Measurements from ENCODE around the gene MOBP. TPM values are rescaled to one million over a fixed set of nuclear protein-coding genes. Genes with fewer than 3 reads are reported as not detected.

Gene MOBP
- total and polyA plus RNA-seq, 4 donors: not detected

GRCh38 chr3:39541917-39542329 lies 74.4 kb downstream of the MOBP start:
- Histone ChIP-seq H3K9ac (ENCODE audit: low read depth in 1 of 2, low read length in 2 of 2) (no peak overlapping the region), H3K27me3 (ENCODE audit: control insufficient read depth in 4 of 4, insufficient read depth in 4 of 4, low read length in 3 of 4) (no peaks in the 10 kb centered on the region), H3K36me3 (ENCODE audit: control insufficient read depth in 4 of 4, insufficient read depth in 3 of 4, low read depth in 1 of 4, low read length in 3 of 4) (no peaks in the 10 kb centered on the region), H3K4me1 (ENCODE audit: control insufficient read depth in 4 of 4, insufficient read depth in 4 of 4, low read length in 3 of 4) (no peaks in the 10 kb centered on the region), H3K27ac (ENCODE audit: low read depth in 1 of 2, low read length in 2 of 2) (no peak overlapping the region), H3K4me3 (ENCODE audit: low read depth in 1 of 3, low read length in 3 of 3) (peak overlapping the region in 1 of 3 donors; percentile 33), H3K9me3 (ENCODE audit: control insufficient read depth in 4 of 4, low read length in 3 of 4) (no peaks in the 10 kb centered on the region)
- TF ChIP-seq NR2F2 (IDR thresholded peaks at IDR 0.05) (no peak), REST (IDR thresholded peaks at IDR 0.05) (no peak), TAF1 (conservative IDR thresholded peaks at IDR 0.05) (no peak), HNF4G (IDR thresholded peaks at IDR 0.05) (no peak), RAD21 (IDR thresholded peaks at IDR 0.05) (peak; percentile 67 to 70), FOXA2 (IDR thresholded peaks at IDR 0.05) (no peak), CTCF (IDR thresholded peaks at IDR 0.05; ENCODE audit: low read depth, low read length, missing input control) (peak; percentile 43), YY1 (IDR thresholded peaks at IDR 0.05) (no peak), GABPA (IDR thresholded peaks at IDR 0.05 in 1 of 2, conservative IDR thresholded peaks at IDR 0.05 in 1 of 2) (no peak), MAX (IDR thresholded peaks at IDR 0.05) (no peak), EGR1 (IDR thresholded peaks at IDR 0.05; ENCODE audit: low read depth in 2 of 2) (no peak)
- WGBS: 17% methylated on average over 5 of the region's 5 CpGs
- DNase-seq (ENCODE audit: low spot score): no peak

GRCh38 chr3:39542588-39542988 lies 75.1 kb downstream of the MOBP start:
- H3K27ac ChIP-seq (ENCODE audit: low read depth in 1 of 2, low read length in 2 of 2): no peak overlapping the region
- no peaks in the 10 kb centered on the region for H3K36me3 ChIP-seq (ENCODE audit: control insufficient read depth in 4 of 4, insufficient read depth in 3 of 4, low read depth in 1 of 4, low read length in 3 of 4)
- H3K27me3 ChIP-seq (ENCODE audit: control insufficient read depth in 4 of 4, insufficient read depth in 4 of 4, low read length in 3 of 4): no peaks in the 10 kb centered on the region
- 88% methylated on average over 5 of the region's 5 CpGs for WGBS
- H3K4me1 ChIP-seq (ENCODE audit: control insufficient read depth in 4 of 4, insufficient read depth in 4 of 4, low read length in 3 of 4): no peaks in the 10 kb centered on the region
- H3K9ac ChIP-seq (ENCODE audit: low read depth in 1 of 2, low read length in 2 of 2): no peak overlapping the region
- no peaks in the 10 kb centered on the region for H3K9me3 ChIP-seq (ENCODE audit: control insufficient read depth in 4 of 4, low read length in 3 of 4)
- no peak overlapping the region for H3K4me3 ChIP-seq (ENCODE audit: low read depth in 1 of 3, low read length in 3 of 3)
- no peak for DNase-seq (ENCODE audit: low spot score)
- no peak for TF ChIP-seq SP1 (IDR thresholded peaks at IDR 0.05)
- no peak for TF ChIP-seq FOXA1 (IDR thresholded peaks at IDR 0.05)
- no peak for TF ChIP-seq EGR1 (IDR thresholded peaks at IDR 0.05; ENCODE audit: low read depth in 2 of 2)
- no peak for TF ChIP-seq YY1 (IDR thresholded peaks at IDR 0.05)
- TF ChIP-seq TAF1 (conservative IDR thresholded peaks at IDR 0.05): no peak
- TF ChIP-seq NR2F2 (IDR thresholded peaks at IDR 0.05): no peak
- TF ChIP-seq MAX (IDR thresholded peaks at IDR 0.05): no peak
- TF ChIP-seq RXRA (IDR thresholded peaks at IDR 0.05): no peak
- TF ChIP-seq HNF4A (conservative IDR thresholded peaks at IDR 0.05): no peak
- TF ChIP-seq FOXA2 (IDR thresholded peaks at IDR 0.05): no peak
- TF ChIP-seq REST (IDR thresholded peaks at IDR 0.05): no peak
- TF ChIP-seq ZBTB33 (IDR thresholded peaks at IDR 0.05): no peak
- TF ChIP-seq CTCF (IDR thresholded peaks at IDR 0.05; ENCODE audit: low read depth, low read length, missing input control): no peak
- TF ChIP-seq JUND (IDR thresholded peaks at IDR 0.05): no peak
- no peak for TF ChIP-seq RAD21 (IDR thresholded peaks at IDR 0.05)
- TF ChIP-seq HNF4G (IDR thresholded peaks at IDR 0.05): no peak
